Measurements from ENCODE around the gene GADL1. TPM values are rescaled to one million over a fixed set of nuclear protein-coding genes. Genes with fewer than 3 reads are reported as not detected.
A peak's percentile ranks its signal among the peaks of the same experiment; 100 is the strongest.

Gene GADL1
- total RNA-seq, 1 donor from 2014 or later: 2.6 TPM

GRCh38 chr3:30761374-30761773, 133.1 kb downstream of the GADL1 start:
- no peak for DNase-seq (ENCODE audit: low read depth)

- no peak for DNase-seq (ENCODE audit: low read depth)
Observed at GRCh38 chr3:30760737-30761136, 133.7 kb downstream of the GADL1 start.

DNA sequence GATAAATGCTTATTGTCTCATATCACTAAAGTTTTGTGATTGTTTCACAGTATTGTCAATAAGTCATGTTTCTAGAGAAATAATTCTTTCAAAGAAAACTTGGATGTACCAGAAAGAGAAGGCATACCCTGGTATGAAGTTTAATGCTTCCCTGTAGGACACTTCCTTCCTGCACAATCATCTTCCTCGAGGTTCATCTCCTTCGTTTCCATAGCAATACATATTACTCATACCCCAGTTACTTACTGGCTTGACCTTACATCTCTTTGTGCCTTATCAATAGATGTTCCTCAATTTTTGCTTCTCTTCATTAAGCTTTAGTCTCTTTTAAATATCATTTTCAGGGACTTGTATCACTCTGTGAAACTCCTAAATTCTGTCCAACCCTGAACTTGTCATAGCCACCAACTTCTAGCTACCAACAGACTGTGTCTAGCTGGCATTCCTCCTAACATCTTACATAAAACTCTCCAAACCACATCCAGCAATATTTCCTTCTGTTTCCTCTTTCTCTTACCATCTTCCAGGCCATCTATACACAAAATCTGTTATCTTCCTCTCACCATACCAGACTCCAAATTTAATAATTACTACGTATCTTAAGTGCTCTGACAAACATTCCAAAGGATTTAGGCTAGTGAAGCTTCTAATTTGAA, 134.3 kb downstream of the GADL1 start:
- DNase-seq (ENCODE audit: low read depth): no peak

DNA sequence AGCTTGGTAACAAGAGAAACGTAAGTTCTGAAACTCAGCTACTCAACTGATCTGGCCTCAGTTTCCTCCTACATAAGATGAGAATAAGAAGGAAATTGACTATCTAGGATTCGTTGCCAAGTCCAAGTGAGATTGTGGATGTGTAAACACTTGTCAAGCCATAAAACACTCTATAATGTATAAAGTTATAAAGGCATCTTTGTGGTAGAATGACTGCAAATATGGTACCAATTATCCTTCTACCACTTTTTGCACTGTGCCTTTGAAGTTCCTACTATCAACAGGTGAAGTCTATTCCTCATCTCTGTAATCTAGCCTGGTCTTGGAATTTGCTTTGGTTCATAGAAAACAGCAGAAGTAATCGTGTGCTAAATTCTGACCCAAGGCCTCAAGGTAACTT, 138.2 kb downstream of the GADL1 start:
- DNase-seq (ENCODE audit: low read depth): no peak

DNA sequence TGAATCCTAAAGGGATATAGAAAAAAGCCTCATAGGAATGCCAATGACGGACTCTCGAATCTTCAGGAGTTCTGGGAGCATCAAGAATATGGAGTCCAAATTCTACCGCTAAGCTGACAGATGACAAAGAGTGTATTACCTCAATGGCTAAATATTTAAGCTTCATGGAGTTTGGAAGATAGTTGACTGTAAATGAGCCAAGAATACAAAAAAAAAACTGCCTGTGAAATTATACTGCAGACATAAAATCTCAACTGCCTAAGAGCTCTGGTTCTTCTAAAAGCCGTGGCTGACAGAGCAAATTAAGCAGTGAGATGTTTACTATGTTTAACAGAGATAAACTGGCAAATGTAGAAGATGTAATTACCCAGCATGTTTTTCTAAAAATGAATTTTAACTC, 140.0 kb downstream of the GADL1 start:
- no peak for DNase-seq (ENCODE audit: low read depth)

DNA sequence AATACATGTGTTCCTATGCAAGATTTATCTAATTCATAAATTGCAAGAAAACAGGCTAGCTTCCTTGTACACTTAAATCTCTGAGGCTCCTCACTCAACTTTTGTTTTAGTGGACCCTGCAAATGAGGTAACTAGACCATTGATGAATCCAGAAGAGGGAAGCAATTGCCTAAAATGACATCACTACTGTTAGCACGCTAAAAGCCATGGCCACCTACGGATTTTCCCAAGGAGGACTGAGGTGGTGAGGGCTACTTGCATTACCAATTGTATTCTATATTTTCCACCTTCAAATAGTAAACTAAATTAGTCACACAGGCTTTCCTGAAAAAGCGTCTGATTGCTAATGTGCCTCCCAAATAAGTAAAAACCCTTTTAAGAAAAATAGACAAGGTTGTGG, 140.7 kb downstream of the GADL1 start:
- DNase-seq (ENCODE audit: low read depth): no peak

DNA sequence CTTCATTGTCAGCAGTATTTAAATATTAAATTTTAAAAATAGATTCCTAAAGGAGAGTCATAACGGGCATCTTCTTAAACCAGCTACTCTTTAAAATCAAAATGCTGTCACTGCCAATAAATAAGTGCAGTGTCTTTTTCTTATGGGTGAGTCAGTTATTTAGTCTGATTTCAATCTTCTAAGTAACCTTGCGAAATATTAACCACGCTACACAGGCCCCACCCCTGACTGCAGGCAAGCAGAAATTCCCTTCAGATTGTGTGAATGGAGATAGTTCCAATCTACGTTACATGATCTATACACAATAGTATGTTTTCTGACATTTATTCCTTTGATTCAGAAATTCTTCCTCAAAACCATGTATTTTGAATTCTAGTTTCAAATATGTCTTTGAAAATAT, 141.5 kb downstream of the GADL1 start:
- DNase-seq (ENCODE audit: low read depth): peak; percentile 24

- DNase-seq (ENCODE audit: low read depth): no peak
Observed at GRCh38 chr3:30752491-30752890, 142.0 kb downstream of the GADL1 start.

DNA sequence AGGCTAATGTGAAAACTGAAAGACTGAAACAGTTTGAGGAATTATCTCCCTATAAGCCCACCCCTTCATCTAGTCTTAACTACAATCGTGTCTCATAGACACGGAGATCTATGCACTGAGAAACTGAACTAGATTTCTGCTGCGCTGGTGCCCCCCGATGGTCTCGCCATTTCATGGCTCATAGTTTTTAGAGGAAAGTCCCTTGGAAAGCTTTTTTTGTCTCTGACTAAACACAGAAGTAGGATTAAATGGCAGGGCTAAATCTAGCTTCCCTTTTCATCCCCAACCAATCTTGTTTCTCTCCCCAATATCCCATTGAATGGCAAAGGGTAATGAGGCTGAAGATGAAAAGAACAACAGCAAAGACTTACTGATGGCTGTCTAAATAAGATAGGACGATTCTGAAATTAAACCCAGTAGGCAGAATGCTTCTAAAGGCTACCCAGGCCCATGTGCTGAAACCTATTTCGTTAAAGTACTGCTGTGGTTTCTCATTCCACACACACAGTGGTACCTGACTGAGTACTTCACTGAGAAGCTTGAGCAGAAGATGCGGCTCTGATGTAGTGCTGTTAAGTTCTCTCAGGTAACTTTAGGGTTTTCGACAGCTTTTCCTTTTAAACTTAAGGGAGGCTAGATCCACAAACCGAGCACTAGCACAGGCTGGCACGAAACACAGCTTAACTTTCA, 142.7 kb downstream of the GADL1 start:
- DNase-seq (ENCODE audit: low read depth): peak; percentile 77

DNA sequence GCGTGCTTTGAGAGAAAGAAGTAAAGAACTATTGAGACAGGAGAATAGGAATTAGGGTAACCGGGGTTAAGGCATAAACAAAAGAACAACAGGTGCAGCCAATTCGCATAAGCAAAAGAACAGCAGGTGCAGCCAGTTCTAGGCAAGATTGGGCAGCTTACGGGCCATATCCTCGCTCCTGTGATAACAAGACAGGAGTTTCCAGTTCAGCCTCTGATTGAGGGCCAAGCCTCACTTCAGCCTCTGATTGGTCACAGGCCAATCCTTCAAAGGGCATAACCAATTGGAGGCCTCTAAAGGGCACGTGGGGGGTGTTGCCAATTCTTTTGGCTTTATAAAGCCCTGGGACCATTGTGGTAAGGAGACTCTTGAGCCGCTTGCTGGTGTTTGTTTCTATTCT, 143.5 kb downstream of the GADL1 start:
- DNase-seq (ENCODE audit: low read depth): peak; percentile 37

- peak; percentile 18 for DNase-seq (ENCODE audit: low read depth)
Observed at GRCh38 chr3:30749230-30749629, 145.2 kb downstream of the GADL1 start.

- DNase-seq (ENCODE audit: low read depth): peak; percentile 59
Observed at GRCh38 chr3:30747771-30748281, 146.6 kb downstream of the GADL1 start.

DNA sequence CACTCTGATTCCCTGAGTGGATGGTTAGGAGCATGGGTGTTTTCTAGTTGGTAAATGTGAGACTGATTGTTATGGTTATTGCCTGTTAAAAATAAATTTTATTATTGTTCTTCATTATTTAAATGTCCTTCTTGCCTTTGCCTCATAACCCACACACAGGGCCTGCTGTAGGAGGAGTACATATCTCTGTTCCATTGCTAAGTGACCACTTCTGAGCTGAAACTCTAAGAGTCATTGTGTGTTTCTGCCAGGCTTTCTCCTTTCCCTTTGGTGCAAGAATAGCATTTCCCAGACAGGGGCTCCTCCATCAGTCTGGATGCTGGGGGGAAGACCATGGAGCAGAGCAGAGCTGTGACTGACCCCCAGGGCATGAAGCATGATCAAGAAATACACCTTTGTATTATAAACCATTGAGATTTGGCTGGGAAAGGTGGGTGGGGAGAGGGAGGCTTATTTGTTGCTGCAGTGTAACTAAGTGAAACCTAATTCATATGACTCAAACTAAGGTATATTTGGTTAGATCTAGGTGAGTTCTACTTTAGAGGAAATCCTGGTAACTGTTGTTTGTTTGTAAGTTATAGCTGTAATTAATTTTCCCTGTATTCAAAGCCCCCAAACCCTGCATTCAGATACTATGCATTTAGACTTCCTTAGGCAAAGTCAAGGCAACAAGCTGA, 150.7 kb downstream of the GADL1 start:
- DNase-seq (ENCODE audit: low read depth): no peak

DNA sequence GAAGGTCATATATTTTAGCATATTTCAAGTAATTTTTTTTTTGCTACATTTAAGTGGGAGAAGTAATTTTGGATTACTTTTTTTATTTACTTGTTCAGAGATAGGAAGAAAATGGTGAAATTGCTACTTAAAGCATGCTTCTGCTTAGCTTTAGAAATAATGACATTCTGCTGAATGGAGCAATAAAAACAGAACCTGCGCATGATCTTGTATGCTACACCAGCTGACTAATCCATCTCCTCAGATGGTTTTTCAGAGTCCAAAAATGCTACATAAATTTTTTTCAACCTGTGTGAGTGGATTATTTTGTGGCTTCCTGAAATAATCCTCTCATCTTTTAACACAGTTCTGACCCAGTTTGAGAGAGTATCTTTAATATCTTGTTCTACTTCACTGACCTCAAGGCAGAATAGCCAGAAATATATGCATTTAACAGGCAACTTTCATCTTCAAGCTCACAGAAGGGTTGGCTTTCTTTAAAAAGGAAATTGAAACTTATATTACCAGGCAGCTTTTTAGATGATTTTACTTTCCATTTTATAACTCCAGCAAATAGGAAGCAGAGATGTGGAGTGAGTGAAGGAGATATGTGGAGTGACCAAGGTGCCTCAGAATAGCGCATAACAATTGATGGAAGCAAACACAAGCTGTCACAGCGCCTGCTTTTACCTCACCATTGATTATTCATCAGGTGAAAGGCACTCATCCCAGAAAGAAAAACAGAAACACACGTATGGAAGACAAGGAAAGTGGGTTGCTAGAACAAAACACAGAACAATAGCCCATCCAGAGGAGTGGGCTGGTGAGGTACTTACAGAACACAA, 151.5 kb downstream of the GADL1 start:
- DNase-seq (ENCODE audit: low read depth): no peak

- peak; percentile 77 for DNase-seq (ENCODE audit: low read depth)
Observed at GRCh38 chr3:30741889-30742288, 152.6 kb downstream of the GADL1 start.

DNA sequence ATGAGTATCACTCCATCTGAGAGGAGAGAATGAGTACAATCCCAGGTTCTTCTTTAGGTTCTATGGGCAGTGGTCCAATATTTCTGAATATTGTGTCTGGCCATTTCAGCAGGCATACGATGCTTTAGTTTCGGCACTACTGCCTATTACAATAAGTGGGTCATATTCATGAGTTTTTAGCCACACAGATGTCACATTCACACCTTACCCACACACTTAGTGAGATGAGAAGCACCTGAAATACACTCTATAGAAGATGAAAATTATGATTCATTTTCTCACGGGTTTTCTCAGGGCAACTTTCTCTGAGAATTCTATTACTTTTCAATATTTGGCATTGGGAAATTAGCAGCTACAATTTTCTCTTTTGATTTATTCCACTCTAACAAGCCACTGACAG, 155.9 kb downstream of the GADL1 start:
- DNase-seq (ENCODE audit: low read depth): no peak

GRCh38 chr3:30737743-30738499, 156.5 kb downstream of the GADL1 start:
- DNase-seq (ENCODE audit: low read depth): no peak

- DNase-seq (ENCODE audit: low read depth): no peak
Observed at GRCh38 chr3:30733696-30734095, 160.8 kb downstream of the GADL1 start.

GRCh38 chr3:30733209-30733608, 161.3 kb downstream of the GADL1 start:
- DNase-seq (ENCODE audit: low read depth): no peak

- DNase-seq (ENCODE audit: low read depth): no peak
Observed at GRCh38 chr3:30730967-30731366, 163.5 kb downstream of the GADL1 start.

DNA sequence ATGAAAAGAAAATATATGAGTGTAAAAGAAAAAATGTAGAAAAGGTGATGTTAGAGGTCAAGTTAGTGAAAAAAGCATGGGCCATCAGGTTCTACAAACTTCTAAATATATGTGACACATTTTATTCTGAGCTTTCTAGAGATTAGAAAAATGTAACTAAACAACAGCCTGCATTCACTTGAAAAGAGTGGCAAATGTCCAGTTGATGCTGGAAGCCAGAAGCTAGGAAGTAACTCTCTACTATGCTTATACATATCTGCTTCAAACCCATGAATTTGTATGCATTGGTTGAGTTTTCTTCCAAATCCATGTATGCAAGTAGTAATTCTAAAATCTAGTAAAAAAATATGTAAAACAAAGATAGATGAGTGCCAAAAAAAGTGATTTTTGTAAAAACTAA, 164.5 kb downstream of the GADL1 start:
- DNase-seq (ENCODE audit: low read depth): no peak
